ENCODE data around the gene MSTN. TPM values are rescaled to one million over a fixed set of nuclear protein-coding genes. Genes with fewer than 3 reads are reported as not detected.
"Not testable (repeated sequence)": the region's sequence is repeated elsewhere in the genome, so short reads cannot be mapped to it uniquely, and the experiment has no call there.

MSTN gene
- total RNA-seq, 1 experiment from 2014 or later: not detected

DNA sequence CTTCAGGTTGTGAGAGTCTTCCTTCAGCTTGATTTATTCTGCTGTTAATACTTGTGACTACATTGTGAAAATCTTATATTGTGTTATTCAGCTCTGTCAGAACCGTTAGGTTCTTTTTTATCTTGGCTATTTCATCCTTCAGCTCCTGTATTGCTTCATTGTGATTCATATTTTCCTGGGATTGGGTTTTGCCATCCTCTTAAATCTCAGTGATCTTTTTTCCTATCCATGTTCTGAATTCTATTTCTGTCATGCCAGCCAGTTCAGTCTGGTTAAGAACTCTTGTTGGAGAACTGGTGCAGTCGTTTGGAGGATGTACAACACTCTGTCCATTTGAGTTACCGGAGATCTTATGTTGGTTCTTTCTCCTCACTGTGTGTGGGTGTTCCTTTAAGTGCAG lies 19.1 kb downstream of the MSTN start:
- H3K27ac ChIP-seq (ENCODE audit: low read depth, low read length, poor library complexity, severe bottlenecking): no peak overlapping the region
- DNase-seq (ENCODE audit: low spot score): no peak
- intact Hi-C loops (cut with micrococcal nuclease; ENCODE audit: unreplicated experiment): no loop called here
- no peaks in the 10 kb centered on the region for H3K36me3 ChIP-seq (ENCODE audit: insufficient read depth, low read length, poor library complexity, severe bottlenecking)
- peaks cover 2% of the 10 kb centered on the region for H3K27me3 ChIP-seq (replicated peaks; ENCODE audit: insufficient read depth, low read depth, low read length, poor library complexity)
- TF ChIP-seq, protein P1, sequence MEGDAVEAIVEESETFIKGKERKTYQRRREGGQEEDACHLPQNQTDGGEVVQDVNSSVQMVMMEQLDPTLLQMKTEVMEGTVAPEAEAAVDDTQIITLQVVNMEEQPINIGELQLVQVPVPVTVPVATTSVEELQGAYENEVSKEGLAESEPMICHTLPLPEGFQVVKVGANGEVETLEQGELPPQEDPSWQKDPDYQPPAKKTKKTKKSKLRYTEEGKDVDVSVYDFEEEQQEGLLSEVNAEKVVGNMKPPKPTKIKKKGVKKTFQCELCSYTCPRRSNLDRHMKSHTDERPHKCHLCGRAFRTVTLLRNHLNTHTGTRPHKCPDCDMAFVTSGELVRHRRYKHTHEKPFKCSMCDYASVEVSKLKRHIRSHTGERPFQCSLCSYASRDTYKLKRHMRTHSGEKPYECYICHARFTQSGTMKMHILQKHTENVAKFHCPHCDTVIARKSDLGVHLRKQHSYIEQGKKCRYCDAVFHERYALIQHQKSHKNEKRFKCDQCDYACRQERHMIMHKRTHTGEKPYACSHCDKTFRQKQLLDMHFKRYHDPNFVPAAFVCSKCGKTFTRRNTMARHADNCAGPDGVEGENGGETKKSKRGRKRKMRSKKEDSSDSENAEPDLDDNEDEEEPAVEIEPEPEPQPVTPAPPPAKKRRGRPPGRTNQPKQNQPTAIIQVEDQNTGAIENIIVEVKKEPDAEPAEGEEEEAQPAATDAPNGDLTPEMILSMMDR (conservative IDR thresholded peaks at IDR 0.05; ENCODE audit: low read depth, low read length): no peak
- TF ChIP-seq EZH2 (IDR thresholded peaks at IDR 0.05; ENCODE audit: borderline replicate concordance, low read depth, low read length, poor library complexity, severe bottlenecking): no peak
- H3K4me1 ChIP-seq (ENCODE audit: insufficient read depth, low read length, poor library complexity, severe bottlenecking): no peaks in the 10 kb centered on the region
- POLR2A ChIA-PET (ENCODE audit: low non-redundant PET): no interaction called here
- no TSS peak for BruUV-seq (replicated peaks)
- CTCF ChIA-PET: no interaction called here
- no peaks in the 10 kb centered on the region for H3K9me3 ChIP-seq (ENCODE audit: low read depth, low read length, poor library complexity, severe bottlenecking)
- H3K4me3 ChIP-seq (ENCODE audit: low read depth, low read length, poor library complexity, severe bottlenecking): no peak overlapping the region

DNA sequence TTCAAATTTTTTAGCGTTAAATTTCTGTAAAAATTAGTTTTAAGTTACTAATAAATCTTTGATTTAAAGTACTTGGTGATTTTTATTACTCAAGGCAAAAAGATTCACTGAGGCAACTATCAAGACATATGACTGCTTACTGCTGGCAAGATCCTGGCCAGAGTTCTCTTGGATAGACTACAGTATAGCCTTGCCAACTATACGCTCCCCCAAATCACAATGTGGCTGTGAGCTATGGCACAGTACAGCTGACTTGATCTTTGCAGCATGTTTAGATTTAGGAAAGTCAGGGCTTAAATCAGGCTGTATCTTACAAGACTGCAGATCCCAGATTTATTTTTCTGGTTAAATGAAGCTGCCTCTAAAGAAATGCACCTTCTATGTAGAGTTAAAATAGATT lies 26.5 kb downstream of the MSTN start:
- CTCF ChIA-PET: no interaction called here
- no peak overlapping the region for H3K27ac ChIP-seq (ENCODE audit: low read depth, low read length, poor library complexity, severe bottlenecking)
- H3K36me3 ChIP-seq (ENCODE audit: insufficient read depth, low read length, poor library complexity, severe bottlenecking): no peaks in the 10 kb centered on the region
- H3K4me3 ChIP-seq (ENCODE audit: low read depth, low read length, poor library complexity, severe bottlenecking): no peak overlapping the region
- BruUV-seq (replicated peaks): no TSS peak
- intact Hi-C loops (cut with micrococcal nuclease; ENCODE audit: unreplicated experiment): no loop called here
- no peak for DNase-seq (ENCODE audit: low spot score)
- POLR2A ChIA-PET (ENCODE audit: low non-redundant PET): no interaction called here
- H3K27me3 ChIP-seq (replicated peaks; ENCODE audit: insufficient read depth, low read depth, low read length, poor library complexity): no peaks in the 10 kb centered on the region
- no peaks in the 10 kb centered on the region for H3K4me1 ChIP-seq (ENCODE audit: insufficient read depth, low read length, poor library complexity, severe bottlenecking)
- H3K9me3 ChIP-seq (ENCODE audit: low read depth, low read length, poor library complexity, severe bottlenecking): no peaks in the 10 kb centered on the region
- TF ChIP-seq, protein P1 (conservative IDR thresholded peaks at IDR 0.05; ENCODE audit: low read depth, low read length): no peak
- no peak for TF ChIP-seq EZH2 (IDR thresholded peaks at IDR 0.05; ENCODE audit: borderline replicate concordance, low read depth, low read length, poor library complexity, severe bottlenecking)

DNA sequence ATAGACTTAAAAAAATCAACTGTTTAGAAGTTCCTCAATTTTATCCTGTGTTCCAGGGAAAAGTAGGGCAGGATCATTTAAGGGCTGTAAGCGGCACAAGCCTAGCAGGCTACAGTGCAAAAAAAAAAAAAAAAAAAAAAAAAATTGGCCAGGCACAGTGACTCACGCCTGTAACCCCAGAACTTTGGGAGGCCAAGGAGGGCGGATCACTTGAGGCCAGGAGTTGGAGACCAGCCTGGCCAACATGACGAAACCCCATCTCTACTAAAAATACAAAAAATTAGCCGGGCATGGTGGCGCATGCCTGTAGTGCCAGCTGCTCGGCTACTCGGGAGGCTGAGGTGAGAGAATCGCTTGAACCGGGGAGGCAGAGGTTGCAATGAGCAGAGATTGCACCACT lies 28.1 kb downstream of the MSTN start:
- POLR2A ChIA-PET (ENCODE audit: low non-redundant PET); H3K36me3 ChIP-seq (ENCODE audit: insufficient read depth, low read length, poor library complexity, severe bottlenecking); CTCF ChIA-PET; DNase-seq (ENCODE audit: low spot score); H3K4me3 ChIP-seq (ENCODE audit: low read depth, low read length, poor library complexity, severe bottlenecking); H3K27me3 ChIP-seq (replicated peaks; ENCODE audit: insufficient read depth, low read depth, low read length, poor library complexity); BruUV-seq (replicated peaks); H3K9me3 ChIP-seq (ENCODE audit: low read depth, low read length, poor library complexity, severe bottlenecking); intact Hi-C loops (cut with micrococcal nuclease; ENCODE audit: unreplicated experiment); H3K4me1 ChIP-seq (ENCODE audit: insufficient read depth, low read length, poor library complexity, severe bottlenecking); H3K27ac ChIP-seq (ENCODE audit: low read depth, low read length, poor library complexity, severe bottlenecking): not testable (repeated sequence)

DNA sequence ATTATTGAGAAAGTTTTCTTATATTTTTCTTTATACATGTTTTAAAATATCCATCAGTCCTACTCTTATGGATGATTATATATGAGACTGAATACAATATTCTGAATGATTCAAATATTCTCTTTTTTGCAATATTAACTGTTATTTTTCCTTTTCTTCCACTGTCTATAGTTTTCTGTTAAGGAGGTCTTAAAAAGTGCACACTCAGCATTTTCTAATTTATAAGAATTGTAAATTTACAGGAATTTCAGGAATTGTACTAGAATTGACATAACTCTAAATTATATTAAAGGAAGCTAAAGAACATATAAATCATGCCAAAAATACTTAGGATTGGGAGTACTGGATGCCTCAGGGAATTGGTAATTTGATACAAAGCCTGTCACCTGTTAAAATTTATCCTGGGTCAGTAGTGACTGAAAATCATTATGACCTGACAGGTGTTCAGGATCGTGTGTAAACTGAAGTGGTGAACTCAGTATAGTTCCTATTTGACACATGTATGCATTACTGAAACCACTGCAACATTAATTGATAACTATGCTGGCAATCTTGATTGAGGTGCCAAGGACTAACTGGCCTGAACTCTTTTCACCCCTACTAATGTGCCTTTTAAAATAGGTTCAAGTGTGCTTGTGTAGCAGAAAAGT lies 30.4 kb downstream of the MSTN start:
- no peak overlapping the region for H3K4me3 ChIP-seq (ENCODE audit: low read depth, low read length, poor library complexity, severe bottlenecking)
- DNase-seq (ENCODE audit: low spot score): no peak
- no peak overlapping the region for H3K27ac ChIP-seq (ENCODE audit: low read depth, low read length, poor library complexity, severe bottlenecking)
- no TSS peak for BruUV-seq (replicated peaks)
- CTCF ChIA-PET: no interaction called here
- no peaks in the 10 kb centered on the region for H3K9me3 ChIP-seq (ENCODE audit: low read depth, low read length, poor library complexity, severe bottlenecking)
- no peaks in the 10 kb centered on the region for H3K36me3 ChIP-seq (ENCODE audit: insufficient read depth, low read length, poor library complexity, severe bottlenecking)
- H3K4me1 ChIP-seq (ENCODE audit: insufficient read depth, low read length, poor library complexity, severe bottlenecking): no peaks in the 10 kb centered on the region
- no peaks in the 10 kb centered on the region for H3K27me3 ChIP-seq (replicated peaks; ENCODE audit: insufficient read depth, low read depth, low read length, poor library complexity)
- no peak for TF ChIP-seq EZH2 (IDR thresholded peaks at IDR 0.05; ENCODE audit: borderline replicate concordance, low read depth, low read length, poor library complexity, severe bottlenecking)
- TF ChIP-seq, protein P1 (conservative IDR thresholded peaks at IDR 0.05; ENCODE audit: low read depth, low read length): no peak
- POLR2A ChIA-PET (ENCODE audit: low non-redundant PET): no interaction called here
- intact Hi-C loops (cut with micrococcal nuclease; ENCODE audit: unreplicated experiment): no loop called here
